Measurements from ENCODE around the gene AFG1L. TPM values are rescaled to one million over a fixed set of nuclear protein-coding genes. Genes with fewer than 3 reads are reported as not detected.

AFG1L gene
- total RNA-seq, 1 experiment from 2014 or later = 4.9 TPM

- H2AFZ ChIP-seq (ENCODE audit: low read depth, low read length, poor library complexity, severe bottlenecking) = no peak overlapping the region
- no TSS peak for BruUV-seq (replicated peaks)
- RAD21 ChIA-PET (ENCODE audit: low non-redundant PET in 1 of 2, low total read pairs in 2 of 2, uncharacterized antibody in 2 of 2, unreplicated experiment in 2 of 2) = no interaction called here
- POLR2A ChIA-PET = no interaction called here
- intact Hi-C loops (cut with micrococcal nuclease) = no loop called here
- H3K4me1 ChIP-seq (ENCODE audit: control insufficient read depth in 1 of 2, insufficient read depth in 2 of 2, low read length in 2 of 2) = no peaks in the 10 kb centered on the region
- TF ChIP-seq EZH2phosphoT487 (IDR thresholded peaks at IDR 0.05; ENCODE audit: borderline replicate concordance) = no peak
- no peak for TF ChIP-seq CBX3 (IDR thresholded peaks at IDR 0.05; ENCODE audit: low read depth)
- TF ChIP-seq ZNF274 (IDR thresholded peaks at IDR 0.05; ENCODE audit: low read depth, low read length) = no peak
- TF ChIP-seq REST (IDR thresholded peaks at IDR 0.05; ENCODE audit: low read depth) = no peak
- TF ChIP-seq POLR2AphosphoS5 (IDR thresholded peaks at IDR 0.05; ENCODE audit: low read depth, low read length) = no peak
- no peak for TF ChIP-seq ATF3 (IDR thresholded peaks at IDR 0.05)
- TF ChIP-seq EGR1 (IDR thresholded peaks at IDR 0.05; ENCODE audit: low read depth) = no peak
- no peak for TF ChIP-seq JUND (IDR thresholded peaks at IDR 0.05)
- no peak for TF ChIP-seq SIN3A (IDR thresholded peaks at IDR 0.05; ENCODE audit: low read depth)
- TF ChIP-seq FOSL1 (IDR thresholded peaks at IDR 0.05; ENCODE audit: low read depth) = no peak
- TF ChIP-seq CTCF (IDR thresholded peaks at IDR 0.05 in 2 of 3, conservative IDR thresholded peaks at IDR 0.05 in 1 of 3; ENCODE audit: borderline replicate concordance in 1 of 3, insufficient read depth in 1 of 3, low read depth in 2 of 3, low read length in 2 of 3) = no peak
- CTCF ChIA-PET = no interaction called here
- H3K4me3 ChIP-seq (replicated peaks in 1 of 2; ENCODE audit: low read depth in 1 of 2, low read length in 2 of 2) = no peak overlapping the region
- H3K27ac ChIP-seq (ENCODE audit: low read depth, low read length) = no peak overlapping the region
- H3K27me3 ChIP-seq (ENCODE audit: insufficient read depth, low read length) = no peaks in the 10 kb centered on the region
- H3K9me3 ChIP-seq (ENCODE audit: control insufficient read depth in 1 of 2, insufficient read depth in 1 of 2, low read depth in 1 of 2, low read length in 2 of 2) = no peaks in the 10 kb centered on the region
- no peaks in the 10 kb centered on the region for H4K20me1 ChIP-seq (ENCODE audit: insufficient read depth)
- no peaks in the 10 kb centered on the region for H3K36me3 ChIP-seq (ENCODE audit: control insufficient read depth in 1 of 2, insufficient read depth in 2 of 2, low read length in 2 of 2)
- no peak overlapping the region for H3K9ac ChIP-seq (ENCODE audit: low read length)
- H3K4me2 ChIP-seq (ENCODE audit: low read length) = no peak overlapping the region
- no peaks in the 10 kb centered on the region for H3K79me2 ChIP-seq (ENCODE audit: insufficient read depth, low read length)
- ATAC-seq (no peak), DNase-seq (ENCODE audit: low read depth, low spot score) (no peak)
- no peaks in the 10 kb centered on the region for H3K9me2 ChIP-seq (ENCODE audit: insufficient read depth)
Measured at GRCh38 chr6:108343894-108344293, 49.0 kb downstream of the AFG1L start.

Data from HCT116 (cell line).